Activated CD4-positive, alpha-beta T cell treated with anti-CD3 and anti-CD28 coated beads, Interleukin-2, amount 50 U/mL, for 24 hours (primary cell): ENCODE measurements around the gene FADS2.
A peak's percentile ranks its signal among the peaks of the same experiment; 100 is the strongest.

Experiments used
- DNase-seq, 2 donors: peaks; one replicate each; pipeline ENCODE4 v3.0.0-alpha.2; 2020; ENCODE audit warnings: low read depth in 1 of 2, low spot score in 1 of 2

FADS2 gene

GRCh38 chr11:61885784-61886580 is 57.9 kb downstream of the FADS2 start:
- DNase-seq = no peak

GRCh38 chr11:61886643-61887042 is 58.5 kb downstream of the FADS2 start:
- no peak for DNase-seq

- DNase-seq = no peak
Measured at GRCh38 chr11:61887839-61888494, 59.9 kb downstream of the FADS2 start.

GRCh38 chr11:61888590-61888989 is 60.5 kb downstream of the FADS2 start:
- DNase-seq = no peak

GRCh38 chr11:61889831-61890230 is 61.7 kb downstream of the FADS2 start:
- DNase-seq = no peak

GRCh38 chr11:61890529-61891330 is 62.6 kb downstream of the FADS2 start:
- no peak for DNase-seq

GRCh38 chr11:61891331-61892084 is 63.4 kb downstream of the FADS2 start, which contains the start of gene FADS3:
Gene FADS3 (minus strand): TSS chr11:61891545. CDS start chr11:61891381, 164 bp downstream.
- DNase-seq = peak; percentile 13 to 17

GRCh38 chr11:61892085-61892370 is 63.9 kb downstream of the FADS2 start:
- no peak for DNase-seq

GRCh38 chr11:61893981-61894380 is 65.9 kb downstream of the FADS2 start:
- no peak for DNase-seq

GRCh38 chr11:61895046-61895717 is 67.1 kb downstream of the FADS2 start:
- no peak for DNase-seq

GRCh38 chr11:61895718-61896059 is 67.6 kb downstream of the FADS2 start:
- DNase-seq = no peak

GRCh38 chr11:61896665-61897386 is 68.7 kb downstream of the FADS2 start:
- no peak for DNase-seq

- peak; percentile 61 to 70 for DNase-seq
Measured at GRCh38 chr11:61897387-61898246, 69.5 kb downstream of the FADS2 start.

GRCh38 chr11:61898247-61898582 is 70.1 kb downstream of the FADS2 start:
- DNase-seq = no peak

- peak; percentile 88 to 96 for DNase-seq
Measured at GRCh38 chr11:61899146-61899841, 71.2 kb downstream of the FADS2 start.

GRCh38 chr11:61900251-61900650 is 72.2 kb downstream of the FADS2 start:
- no peak for DNase-seq

GRCh38 chr11:61901397-61901796 is 73.3 kb downstream of the FADS2 start:
- no peak for DNase-seq

GRCh38 chr11:61902313-61902712 is 74.2 kb downstream of the FADS2 start:
- no peak for DNase-seq

GRCh38 chr11:61903845-61904244 is 75.7 kb downstream of the FADS2 start:
- no peak for DNase-seq
